Stimulated activated naive CD4-positive, alpha-beta T cell treated with Interleukin-2 at 50 U/mL for 16 hours (primary cell): ENCODE data around the gene PRPF6.
A peak's percentile ranks its signal among the peaks of the same experiment; 100 is the strongest.
"Not testable (repeated sequence)": the region's sequence is repeated elsewhere in the genome, so short reads cannot be mapped to it uniquely, and the experiment has no call there.

Experiments used
- DNase-seq: peaks from one replicate; lab custom pipeline; 2025; lab: John Stamatoyannopoulos, UW

Gene PRPF6

DNA sequence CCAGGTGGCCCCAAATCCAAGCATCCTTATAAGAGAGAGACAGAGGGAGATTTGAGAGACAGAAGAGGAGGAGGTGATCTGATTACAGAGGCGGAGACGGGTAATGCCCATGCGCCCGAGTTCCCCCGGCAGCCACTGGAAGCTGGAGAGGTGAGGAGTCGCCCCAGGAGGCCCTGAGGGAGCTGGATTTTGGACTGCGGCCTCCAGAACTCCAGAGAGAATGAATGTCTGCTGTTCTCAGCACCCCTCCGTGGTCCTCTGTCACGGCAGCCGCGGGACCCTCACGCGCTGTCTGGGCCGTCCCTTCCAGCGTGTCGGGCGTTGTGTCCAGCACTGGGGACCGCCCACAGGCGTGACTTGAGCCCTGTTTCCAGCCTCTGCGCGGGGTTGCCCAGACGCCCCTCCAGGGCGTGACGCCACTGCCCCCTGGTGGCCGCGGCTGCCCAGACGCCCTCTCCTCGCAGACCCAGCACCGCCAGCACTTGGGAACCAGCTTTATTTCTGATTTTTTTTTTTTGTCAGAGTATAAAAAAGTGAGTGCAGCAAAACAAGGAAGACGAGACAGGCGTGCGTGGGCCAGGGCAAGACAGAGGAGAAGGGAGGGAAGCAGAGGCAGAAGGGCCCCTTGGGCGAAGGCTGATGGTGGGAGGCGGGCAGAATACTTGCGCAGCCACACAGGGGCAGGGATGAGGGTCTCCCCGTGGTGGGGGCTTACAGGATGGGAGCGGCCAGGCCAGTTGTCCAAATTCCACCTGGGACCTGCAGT lies 7.1 kb upstream of the PRPF6 start:
- DNase-seq, result peak; percentile 72

DNA sequence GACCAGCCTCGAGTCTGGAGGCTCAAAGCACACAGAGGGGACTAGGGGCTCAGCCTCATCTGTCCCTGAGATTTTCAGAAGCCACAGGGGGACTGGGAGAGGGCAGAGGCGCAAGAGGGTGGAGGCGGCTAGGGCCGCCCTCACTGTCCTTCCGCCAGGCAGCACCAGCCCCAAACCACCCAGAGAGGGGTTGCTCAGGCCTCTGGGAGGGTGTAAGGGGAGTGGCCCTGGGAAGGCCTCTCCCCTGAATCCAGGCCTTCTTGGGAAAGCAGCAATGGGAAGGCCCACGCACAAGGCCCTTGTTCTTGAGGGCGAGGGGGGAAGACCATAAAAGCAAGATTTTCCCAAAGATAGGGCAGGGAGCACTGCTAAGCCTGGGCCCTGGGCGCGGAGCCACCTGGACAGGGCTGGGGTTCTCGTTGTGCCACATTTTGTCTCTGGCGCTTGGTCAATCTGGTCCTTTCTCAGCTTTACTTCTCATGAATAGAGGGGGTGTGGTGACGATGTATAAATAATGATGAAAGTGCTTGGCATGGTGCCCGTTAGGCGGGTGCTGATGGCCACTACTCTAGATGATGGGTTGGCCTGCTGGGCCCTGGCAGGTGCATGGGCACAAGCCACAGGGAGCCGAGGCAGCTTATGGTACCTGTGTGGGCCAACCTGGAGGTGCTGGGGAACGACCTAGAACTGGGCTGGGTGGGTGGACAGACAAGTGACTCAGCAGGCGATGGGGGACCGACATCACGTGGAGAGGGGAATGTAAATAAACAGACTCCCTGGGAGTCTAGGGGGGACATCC lies 6.3 kb upstream of the PRPF6 start:
- no peak for DNase-seq

DNA sequence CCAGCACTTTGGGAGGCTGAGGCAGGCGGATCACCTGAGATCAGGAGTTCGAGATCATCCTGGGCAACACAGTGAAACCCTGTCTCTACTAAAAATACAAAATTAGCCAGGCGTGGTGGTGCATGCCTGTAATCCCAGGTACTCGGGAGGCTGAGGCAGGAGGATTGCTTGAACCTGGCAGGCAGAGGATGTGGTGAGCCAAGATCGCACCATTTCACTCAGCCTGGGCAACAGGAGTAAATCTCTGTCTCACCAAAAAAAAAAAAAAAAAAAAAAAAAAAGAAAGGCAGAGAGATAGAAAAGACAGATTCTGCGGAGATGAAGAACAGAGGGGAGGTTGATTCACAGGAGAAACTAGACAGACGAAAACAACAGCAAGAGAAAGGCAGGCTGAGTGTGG lies 4.4 kb upstream of the PRPF6 start:
- DNase-seq, result not testable (repeated sequence)

DNA sequence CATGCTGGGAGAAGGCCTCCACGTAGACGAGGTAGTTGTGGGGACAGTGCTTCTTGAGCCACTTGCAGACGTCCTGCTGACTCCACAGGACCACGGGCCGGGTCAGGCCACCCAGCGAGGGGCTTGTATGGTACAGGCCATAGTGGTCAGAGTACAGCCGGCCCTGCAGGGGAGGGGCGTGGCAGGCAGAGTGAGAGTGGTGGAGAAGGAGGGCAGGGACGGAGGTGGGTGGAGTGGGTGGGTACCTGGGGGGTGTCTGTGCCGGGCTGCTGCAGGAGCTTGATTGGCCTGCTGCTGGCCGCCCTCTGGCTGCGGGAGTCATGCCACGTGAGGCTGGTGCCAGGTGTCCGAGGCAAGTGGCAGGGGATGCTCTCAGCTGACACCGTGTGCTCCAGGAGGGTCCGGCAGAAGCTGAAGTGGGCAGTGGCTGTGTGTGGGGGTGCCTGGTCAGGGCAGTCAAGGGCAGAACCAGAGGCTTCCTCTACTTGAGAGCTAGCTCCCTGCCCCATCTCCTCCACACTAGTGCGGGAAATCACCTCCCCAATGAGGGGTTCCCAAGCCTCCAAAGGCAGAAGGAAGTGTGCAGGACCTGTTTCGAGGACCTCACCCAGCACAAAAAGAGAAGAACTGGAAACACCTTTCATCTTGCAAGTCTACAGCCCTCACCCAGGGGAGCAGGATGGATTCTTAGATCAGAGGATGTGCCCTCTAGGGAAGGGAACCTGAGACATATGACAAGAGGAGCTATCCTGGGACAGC lies 3.8 kb upstream of the PRPF6 start:
- no peak for DNase-seq

DNA sequence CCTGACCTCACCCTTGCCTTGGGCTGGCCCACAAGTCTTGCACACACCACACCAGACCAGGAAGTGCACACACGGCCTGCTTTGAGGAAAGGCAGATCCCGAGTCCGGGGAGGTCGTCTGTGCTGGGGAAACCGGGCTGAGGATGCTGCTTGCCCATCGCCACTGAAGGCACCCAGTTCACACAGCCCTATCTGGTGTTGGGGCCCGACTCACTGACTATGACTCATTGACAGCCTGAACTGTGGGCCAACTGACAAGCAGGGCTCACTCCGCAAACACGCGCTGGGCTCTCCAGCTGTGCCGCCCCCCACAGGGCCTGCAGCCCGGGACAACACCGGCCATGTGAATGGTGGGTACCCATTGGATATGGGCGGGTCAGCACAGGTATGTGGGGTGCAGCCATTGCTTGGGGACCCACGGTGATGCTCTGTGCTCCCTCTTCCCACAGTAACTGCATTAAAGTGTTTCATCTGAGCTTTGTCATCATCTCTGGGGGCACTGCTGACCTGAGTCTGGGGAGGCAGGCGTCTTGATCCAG lies 3.1 kb upstream of the PRPF6 start:
- DNase-seq, result peak; percentile 61

DNA sequence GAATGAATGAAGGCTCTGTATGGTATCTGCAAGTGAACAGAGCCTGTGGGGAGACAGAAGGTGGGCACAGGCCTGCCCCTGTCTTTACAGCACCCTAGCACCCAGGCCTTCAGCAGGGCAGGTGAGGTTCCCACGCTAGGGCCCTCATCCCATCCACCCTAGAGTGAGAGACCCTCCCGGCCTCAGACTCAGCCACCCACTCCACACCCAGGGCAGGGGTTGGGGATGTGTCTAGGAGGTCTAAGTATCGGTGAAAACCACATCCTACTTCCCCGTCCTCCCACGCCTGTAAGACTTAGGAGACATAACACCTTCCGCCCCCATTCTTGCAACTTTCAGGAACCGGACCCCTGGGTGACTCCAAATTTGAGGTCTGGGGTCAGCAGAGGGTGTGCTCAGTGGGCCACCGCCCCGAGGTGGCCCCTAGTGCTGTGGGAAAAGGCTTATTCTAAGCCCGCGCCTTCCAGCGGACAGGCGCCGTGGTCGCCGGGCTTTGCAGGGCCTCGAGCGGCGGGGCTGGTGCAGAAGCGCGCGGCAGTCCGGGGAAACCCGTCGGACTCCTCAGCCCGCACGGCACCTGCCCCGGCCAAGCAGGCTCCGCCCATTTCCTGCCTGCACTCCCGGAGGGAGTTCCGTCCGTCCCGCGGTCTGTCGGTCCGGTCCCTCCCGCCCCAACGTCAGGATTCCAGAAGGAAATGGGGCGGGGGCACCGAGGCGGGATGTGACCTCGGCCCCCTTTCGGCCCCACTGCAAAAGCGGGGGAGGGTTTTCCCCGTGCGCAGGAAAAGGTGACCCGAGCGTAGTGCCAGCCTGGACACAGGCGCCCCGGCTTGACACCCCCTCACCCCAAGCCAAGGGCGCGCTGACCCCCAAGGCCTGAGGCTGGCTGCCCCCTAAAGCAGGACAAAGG lies 2.4 kb upstream of the PRPF6 start:
- peak; percentile 51 for DNase-seq

DNA sequence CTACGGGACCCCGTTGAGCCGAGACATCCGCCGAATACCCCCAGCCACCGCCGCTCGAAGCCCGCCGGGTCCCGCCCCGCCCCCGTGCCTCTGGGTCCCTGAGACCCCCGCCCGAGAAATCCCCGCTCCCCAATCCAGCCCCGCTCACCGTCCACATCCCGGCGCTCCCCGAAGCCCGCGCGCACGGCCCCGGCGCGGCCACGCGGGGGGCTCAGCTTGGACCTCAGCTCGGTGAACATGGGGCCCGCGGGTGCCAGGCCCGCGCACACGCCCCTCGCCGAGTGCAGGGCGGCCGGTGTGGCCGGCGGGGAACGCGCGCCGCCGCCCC lies 1.7 kb upstream of the PRPF6 start:
- DNase-seq, result no peak

DNA sequence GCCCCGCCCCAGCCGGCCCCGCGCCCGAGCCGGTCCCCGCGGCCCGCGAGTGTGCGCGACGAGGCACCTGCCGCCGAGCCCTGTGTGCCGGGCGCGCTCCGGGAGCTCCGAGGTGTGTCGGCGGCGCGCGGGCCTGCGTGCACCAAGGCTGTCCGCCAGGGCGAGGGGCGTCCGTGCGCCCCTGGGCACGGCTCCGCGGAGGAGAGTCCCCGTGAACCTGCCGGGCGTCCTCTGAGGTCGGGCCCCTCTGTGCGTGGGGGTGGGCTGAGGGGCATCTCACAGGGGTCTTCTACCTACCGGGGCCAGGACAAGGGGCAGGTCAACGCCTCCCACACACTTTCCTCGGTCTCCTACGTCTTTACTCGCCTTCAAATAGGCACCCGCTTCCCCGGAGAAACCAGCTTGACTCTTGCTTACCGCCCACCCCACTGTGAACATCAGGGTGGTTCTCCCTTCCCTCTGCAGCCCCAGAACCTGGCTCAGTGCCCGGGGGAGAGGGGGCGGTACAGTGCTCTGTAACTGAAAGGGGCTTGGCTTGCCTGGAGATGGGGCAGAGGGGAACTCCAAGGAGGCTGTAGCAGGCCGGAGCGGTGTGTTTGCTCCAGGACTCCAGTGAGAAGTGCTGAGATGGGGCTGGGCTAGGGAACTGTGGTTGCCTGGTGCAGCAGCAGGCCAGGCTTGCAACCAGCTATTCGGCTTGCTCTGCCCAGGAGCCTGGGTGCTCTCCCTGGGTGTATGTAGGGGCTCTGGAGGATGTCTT lies 1.2 kb upstream of the PRPF6 start, which contains the start of gene SAMD10:
Gene SAMD10, minus strand, starts transcription at position 86 of the 760 bp plus-strand sequence. CDS start 175 bp downstream, outside the sequence.
- peak; percentile 74 for DNase-seq

DNA sequence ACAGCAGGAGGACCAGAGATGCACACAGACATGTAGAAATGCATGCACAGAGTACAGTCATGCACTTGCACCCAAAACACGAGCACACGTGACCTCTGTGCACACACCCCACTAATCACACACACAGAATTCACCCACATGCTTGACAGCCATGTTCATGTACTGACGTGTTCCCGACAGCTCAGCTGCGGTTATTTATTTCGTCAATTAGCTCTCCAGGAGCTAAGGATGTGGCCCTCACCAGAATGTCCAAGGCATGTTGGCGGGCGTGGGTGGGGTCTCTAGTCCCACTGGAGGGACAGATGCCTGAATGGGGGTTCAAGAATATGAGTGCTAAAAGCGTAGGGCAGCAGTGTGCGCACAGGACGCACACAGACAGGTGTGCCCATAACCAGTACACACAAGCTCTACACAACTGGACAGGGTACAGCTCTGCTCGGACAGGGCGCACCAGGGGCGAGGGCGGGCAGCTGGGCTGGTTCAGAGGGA lies 571 bp upstream of the PRPF6 start:
- peak; percentile 55 for DNase-seq

DNA sequence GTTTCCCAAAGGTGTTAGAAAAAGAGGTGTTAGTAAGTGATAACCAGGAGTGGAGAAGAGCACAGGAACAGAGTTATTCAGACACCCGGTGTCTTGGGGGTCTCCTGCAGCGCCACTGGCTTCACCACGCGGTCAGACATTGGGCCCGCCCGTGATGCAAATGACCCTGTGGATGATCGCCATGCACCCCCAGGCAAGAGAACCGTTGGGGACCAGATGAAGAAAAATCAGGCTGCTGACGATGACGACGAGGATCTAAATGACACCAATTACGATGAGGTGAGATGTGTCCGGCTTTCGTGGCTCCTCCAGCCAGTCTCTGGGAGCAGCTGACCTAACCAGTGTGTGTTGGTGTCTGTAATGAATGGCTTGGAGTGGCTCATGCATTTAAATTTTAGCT lies 2.0 kb downstream of the PRPF6 start:
- no peak for DNase-seq

DNA sequence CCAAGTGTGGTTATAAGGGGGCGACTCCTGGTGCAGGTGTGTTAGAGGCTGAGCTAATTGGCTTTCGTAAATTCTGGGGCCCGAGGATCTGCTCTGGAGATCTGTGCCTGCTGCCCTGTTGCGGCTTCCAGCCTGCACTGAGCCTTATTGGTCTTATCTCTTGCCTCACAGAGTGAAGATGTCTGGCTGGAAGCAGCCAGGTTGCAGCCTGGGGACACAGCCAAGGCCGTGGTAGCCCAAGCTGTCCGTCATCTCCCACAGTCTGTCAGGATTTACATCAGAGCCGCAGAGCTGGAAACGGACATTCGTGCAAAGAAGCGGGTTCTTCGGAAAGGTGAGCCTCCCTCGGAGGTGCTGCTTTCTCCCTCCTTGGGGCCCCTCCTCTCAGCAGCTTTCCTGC lies 20.0 kb downstream of the PRPF6 start:
- DNase-seq, result no peak

DNA sequence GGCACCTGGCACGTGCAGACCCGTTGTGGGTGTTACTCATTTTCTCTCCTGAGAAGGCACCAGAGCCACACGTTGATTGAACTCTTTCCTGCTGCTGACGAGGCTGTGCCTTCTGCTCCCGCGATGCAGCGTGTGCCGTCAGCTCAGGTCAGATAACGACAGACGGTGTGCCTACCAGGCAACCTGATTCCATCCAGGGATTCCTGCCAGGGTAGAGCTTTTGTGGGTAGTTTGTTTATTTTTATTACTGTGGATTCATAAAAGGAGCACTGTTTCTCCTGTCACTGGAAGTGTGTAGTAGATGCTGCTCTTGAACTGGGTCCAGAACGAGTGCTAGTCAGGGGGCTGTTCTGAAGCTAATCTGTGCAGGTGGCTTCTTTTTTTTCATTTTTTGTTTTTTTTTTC lies 20.7 kb downstream of the PRPF6 start:
- no peak for DNase-seq

DNA sequence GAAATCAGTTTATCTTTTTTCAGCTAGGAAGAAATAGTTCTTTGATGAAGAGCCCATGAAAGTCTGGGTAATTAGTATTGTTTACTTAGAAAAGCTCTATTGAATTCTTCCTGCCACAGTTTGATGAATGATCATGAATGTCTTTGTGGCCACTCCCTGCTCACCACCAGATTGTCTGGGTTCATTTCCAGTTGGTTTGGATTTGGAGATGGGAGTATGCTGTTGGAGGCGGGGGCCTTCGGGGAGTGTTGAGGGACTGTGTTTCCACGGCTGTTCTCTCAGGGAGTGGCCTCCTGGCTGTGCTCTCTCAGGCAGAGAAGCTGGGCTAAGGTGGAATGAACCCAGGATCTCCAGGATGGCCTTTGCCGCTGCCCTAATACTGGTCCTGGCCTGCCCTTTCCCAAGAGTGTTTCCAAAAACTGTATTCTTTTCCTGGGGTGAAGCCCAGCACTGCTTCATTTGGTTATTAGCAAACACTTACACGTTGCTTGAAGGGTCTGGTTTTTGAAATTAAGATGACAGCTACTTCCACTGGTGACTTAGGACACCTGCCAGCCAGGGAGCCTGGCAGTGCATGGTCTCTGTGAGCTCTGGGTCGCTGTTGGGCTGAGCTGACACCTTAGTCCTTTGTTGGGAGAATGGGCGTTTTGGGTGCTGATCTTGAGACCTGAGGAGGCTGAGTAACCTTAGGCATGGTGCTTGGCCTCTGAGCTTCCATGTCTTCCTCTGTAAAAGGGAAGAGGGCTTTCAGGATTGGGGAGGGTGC lies 23.2 kb downstream of the PRPF6 start:
- no peak for DNase-seq

DNA sequence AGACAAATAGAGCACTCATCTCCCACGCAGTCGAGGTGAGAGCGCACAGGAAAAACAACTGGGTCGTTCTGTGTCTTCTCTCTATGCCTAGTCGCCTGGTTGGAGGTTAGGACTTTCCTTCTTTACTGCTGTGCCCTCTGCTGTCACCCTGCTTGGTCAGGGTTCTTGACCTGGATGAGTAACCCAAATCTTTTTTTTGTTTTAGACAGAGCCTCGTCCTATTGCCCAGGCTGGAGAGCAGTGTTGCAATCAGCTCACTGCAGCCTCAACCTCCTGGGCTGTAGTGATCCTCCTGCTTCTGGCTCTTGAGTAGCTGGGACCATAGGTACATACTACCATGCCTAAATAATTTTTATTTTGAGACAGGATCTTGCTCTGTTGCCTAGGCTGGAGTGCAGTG lies 24.5 kb downstream of the PRPF6 start:
- DNase-seq, result no peak

DNA sequence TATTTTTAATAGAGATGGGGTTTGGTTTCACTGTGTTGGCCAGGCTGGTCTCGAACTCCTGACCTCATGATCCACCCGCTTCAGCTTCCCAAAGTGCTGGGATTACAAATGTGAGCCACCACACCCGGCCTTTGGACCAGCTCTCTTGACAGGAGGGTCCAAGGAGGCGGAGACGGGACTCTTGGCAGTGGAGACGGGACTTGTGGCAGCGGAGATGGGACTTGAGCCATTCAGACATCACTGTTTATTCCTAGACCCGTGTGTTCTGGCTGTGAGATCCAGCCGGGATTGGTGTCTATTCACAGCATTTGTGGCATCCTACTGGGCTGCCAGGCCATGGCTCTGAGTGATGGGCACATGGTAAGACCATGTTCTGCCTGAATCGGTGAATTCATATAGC lies 25.6 kb downstream of the PRPF6 start:
- no peak for DNase-seq

DNA sequence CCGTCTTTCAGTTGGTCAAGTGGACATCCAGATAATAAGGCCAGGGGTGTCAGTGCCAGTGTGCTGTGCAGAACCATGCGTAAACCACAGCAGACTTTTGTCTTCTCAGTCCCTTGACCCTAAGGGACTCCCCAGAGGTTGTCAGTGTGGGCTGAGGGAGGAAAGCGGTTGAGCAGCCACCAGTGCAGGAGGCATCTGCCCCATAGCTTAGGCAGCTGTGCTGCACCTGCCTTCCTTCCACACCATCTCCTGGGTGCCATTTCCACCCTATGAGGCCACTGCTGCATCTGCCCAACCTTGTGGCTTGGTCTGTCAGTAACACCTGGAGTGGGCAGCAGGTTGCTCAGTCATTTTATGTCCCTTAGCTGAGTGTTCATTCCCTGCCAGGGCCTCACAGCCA lies 26.0 kb downstream of the PRPF6 start:
- no peak for DNase-seq

DNA sequence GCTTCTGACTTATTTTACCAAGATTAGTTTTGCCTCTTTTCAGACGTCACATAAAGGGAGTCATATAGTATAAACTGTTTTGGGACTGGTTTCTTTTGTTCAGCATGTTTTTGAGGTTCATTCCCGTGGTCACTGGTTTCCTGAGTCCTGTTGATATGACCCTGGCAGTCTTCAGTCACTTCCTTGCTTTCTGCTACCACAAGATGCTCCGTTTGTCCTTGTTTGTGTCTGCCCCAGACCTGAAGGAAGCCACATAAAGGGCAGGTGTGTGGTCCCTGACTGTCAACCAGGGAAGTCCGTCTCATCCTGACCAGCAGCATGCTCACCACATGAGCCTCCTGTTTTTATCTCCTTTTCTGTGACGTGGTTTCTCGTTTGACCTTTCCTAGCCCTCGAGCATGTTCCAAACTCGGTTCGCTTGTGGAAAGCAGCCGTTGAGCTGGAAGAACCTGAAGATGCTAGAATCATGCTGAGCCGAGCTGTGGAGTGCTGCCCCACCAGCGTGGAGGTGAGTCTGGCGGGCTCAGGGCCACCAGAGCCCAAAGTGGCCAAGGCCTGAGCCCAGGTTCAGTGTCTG lies 29.0 kb downstream of the PRPF6 start:
- no peak for DNase-seq

DNA sequence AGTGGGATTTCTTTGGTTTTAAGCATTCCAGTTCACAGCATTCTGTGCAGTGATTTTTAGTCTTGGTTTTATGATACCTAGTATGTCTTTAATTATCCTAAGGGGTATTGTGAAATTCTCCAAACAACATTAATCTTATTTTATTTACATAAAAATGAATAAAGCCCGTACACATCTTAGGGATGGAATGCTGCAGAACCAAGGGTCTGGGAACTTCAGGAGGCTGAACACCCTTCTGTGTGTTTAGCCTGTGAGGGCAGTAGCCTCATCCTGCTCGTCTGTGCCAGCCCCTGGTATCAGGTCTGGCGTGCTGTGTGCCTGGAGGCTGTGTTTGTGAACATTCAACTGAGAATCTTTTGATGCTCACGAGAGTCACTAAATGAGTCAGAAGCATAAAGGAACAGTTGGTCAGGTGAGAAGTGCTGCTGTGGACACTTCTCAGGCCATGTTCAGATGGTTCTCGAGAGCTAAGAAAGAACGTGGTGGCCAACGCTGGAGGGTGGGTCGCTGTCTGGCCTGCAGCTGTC lies 29.8 kb downstream of the PRPF6 start:
- no peak for DNase-seq

DNA sequence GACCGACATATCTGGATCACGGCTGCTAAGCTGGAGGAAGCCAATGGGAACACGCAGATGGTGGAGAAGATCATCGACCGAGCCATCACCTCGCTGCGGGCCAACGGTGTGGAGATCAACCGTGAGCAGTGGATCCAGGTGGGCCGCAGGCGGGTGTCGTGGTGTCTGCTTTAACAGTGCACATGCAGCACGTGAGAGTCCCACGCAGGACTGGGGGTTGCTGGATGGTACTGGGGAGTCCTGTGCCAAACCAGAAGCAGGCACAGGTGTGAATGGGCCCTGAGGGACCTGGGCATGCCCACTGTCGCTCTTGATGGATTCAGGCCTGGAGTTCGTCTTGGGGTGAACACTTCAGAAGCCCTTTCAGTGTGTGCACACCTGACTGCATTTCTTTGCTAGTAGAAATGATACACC lies 30.4 kb downstream of the PRPF6 start:
- no peak for DNase-seq
